ENCODE measurements around the gene ADAMTS12. TPM values are rescaled to one million over a fixed set of nuclear protein-coding genes. Genes with fewer than 3 reads are reported as not detected.

The ADAMTS12 gene
- total RNA-seq, 4 donors from 2014 or later: 0.22 to 1.2 (median 0.77) TPM

DNA sequence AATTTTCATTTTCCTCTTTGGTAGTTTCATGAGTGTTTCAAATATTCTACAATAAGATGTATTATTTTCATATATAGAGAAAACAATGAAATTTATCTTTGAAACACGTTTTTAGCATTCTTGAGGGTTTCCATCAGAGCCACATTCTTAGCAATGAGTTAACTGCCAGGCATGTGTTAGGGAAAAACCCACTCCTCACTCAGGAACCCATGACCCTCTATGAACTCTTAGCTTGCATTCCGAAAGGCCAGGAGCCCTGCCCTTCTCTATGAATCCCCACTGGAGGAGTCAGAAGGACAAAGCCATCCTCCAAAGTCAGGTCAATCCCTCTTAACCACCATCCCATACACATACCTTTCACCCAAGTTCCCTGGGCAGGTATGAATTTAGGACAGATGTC, 57.5 kb downstream of the ADAMTS12 start:
- intact Hi-C loops (cut with DNase I; ENCODE audit: low total_unique reads): no loop called here
- 62 to 70% methylated on average over 2 of the region's 2 CpGs for WGBS, 2 donors
- no peak for TF ChIP-seq POLR2A (IDR thresholded peaks at IDR 0.05)
- TF ChIP-seq, protein P1, sequence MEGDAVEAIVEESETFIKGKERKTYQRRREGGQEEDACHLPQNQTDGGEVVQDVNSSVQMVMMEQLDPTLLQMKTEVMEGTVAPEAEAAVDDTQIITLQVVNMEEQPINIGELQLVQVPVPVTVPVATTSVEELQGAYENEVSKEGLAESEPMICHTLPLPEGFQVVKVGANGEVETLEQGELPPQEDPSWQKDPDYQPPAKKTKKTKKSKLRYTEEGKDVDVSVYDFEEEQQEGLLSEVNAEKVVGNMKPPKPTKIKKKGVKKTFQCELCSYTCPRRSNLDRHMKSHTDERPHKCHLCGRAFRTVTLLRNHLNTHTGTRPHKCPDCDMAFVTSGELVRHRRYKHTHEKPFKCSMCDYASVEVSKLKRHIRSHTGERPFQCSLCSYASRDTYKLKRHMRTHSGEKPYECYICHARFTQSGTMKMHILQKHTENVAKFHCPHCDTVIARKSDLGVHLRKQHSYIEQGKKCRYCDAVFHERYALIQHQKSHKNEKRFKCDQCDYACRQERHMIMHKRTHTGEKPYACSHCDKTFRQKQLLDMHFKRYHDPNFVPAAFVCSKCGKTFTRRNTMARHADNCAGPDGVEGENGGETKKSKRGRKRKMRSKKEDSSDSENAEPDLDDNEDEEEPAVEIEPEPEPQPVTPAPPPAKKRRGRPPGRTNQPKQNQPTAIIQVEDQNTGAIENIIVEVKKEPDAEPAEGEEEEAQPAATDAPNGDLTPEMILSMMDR (IDR thresholded peaks at IDR 0.05): no peak
- DNase-seq (ENCODE audit: low spot score in 2 of 2): no peak
- H3K4me3 ChIP-seq (ENCODE audit: low read depth, poor library complexity, severe bottlenecking): no peak overlapping the region

- TF ChIP-seq POLR2A (IDR thresholded peaks at IDR 0.05): no peak
- TF ChIP-seq, protein P1 (IDR thresholded peaks at IDR 0.05): no peak
- 15 to 19% methylated on average over 1 of the region's 1 CpG for WGBS, 2 donors
Measured at GRCh38 chr5:33833237-33833575, 58.6 kb downstream of the ADAMTS12 start.

GRCh38 chr5:33832404-33833236, 59.2 kb downstream of the ADAMTS12 start:
- WGBS, 2 donors: 54 to 65% methylated on average over 7 of the region's 7 CpGs
- no peak overlapping the region for H3K4me3 ChIP-seq (ENCODE audit: low read depth, poor library complexity, severe bottlenecking)
- intact Hi-C loops (cut with DNase I; ENCODE audit: low total_unique reads): no loop called here
- TF ChIP-seq, protein P1 (IDR thresholded peaks at IDR 0.05): no peak
- no peak for DNase-seq (ENCODE audit: low spot score in 2 of 2)

More at GRCh38 chr5:33833237-33833575, 58.6 kb downstream of the ADAMTS12 start:
- DNase-seq (ENCODE audit: low spot score in 2 of 2): no peak
- intact Hi-C loops (cut with DNase I; ENCODE audit: low total_unique reads): no loop called here
- no peak overlapping the region for H3K4me3 ChIP-seq (ENCODE audit: low read depth, poor library complexity, severe bottlenecking)

GRCh38 chr5:33831041-33831440, 60.7 kb downstream of the ADAMTS12 start:
- no peak for DNase-seq (ENCODE audit: low spot score in 2 of 2)
- intact Hi-C loops (cut with DNase I; ENCODE audit: low total_unique reads): no loop called here
- 93 to 94% methylated on average over 1 of the region's 1 CpG for WGBS, 2 donors
- H3K4me3 ChIP-seq (ENCODE audit: low read depth, poor library complexity, severe bottlenecking): no peak overlapping the region
- TF ChIP-seq POLR2A (IDR thresholded peaks at IDR 0.05): no peak
- TF ChIP-seq, protein P1 (IDR thresholded peaks at IDR 0.05): no peak

DNA sequence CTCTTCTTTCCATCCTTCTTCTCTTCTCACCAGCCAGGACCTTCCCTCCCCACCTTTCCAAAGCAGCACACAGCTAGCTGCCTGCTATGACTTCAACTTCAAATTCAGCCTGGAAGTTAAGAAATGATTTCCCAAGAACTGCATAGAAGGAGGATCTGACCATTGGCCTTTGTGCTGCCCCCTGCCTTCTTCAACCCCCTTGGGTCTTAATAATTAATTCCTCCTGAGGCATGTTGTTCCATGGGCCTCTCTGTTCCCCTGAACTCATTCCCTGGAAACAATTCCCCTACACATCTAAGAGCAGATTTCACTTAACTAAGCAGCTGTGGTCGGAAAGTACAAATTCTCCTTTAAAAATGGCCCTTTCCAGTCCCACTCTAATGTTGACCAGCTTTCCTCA, 62.4 kb downstream of the ADAMTS12 start:
- TF ChIP-seq, protein P1 (IDR thresholded peaks at IDR 0.05): no peak
- no peak for TF ChIP-seq POLR2A (IDR thresholded peaks at IDR 0.05)
- intact Hi-C loops (cut with DNase I; ENCODE audit: low total_unique reads): no loop called here
- H3K4me3 ChIP-seq (ENCODE audit: low read depth, poor library complexity, severe bottlenecking): no peak overlapping the region
- 62 to 76% methylated on average over 1 of the region's 1 CpG for WGBS, 2 donors
- DNase-seq (ENCODE audit: low spot score in 2 of 2): no peak

All from lower leg skin (tissue), 4 donors.